HL-60 (cell line): ENCODE results near the gene HIPK4.

Experiments
- DNase-seq, 2 experiments: peaks; one replicate each; pipeline ENCODE4 v3.0.0-alpha.2; 2010 to 2020; ENCODE audit warnings: low read depth in 1 of 2, low spot score in 1 of 2
- H3K27ac ChIP-seq: fragments of 250-450 bp; sonication (Bioruptor Pico); replicated peaks from 2 replicates; pipeline ENCODE4 v1.5.1; 2020; ENCODE audit warnings: mild to moderate bottlenecking, moderate library complexity
- H3K27me3 ChIP-seq: fragments of 250-450 bp; sonication (Bioruptor Pico); 2 replicates; pipeline ENCODE4 v1.5.1; 2021; ENCODE audit warnings: mild to moderate bottlenecking, moderate library complexity; ENCODE audit not compliant: insufficient read depth, poor library complexity, severe bottlenecking
- H3K4me3 ChIP-seq: replicated peaks from 2 replicates; pipeline ENCODE4 v1.5.1; 2011; ENCODE audit warnings: mild to moderate bottlenecking, control low read depth, low read length; ENCODE audit not compliant: insufficient read depth
- CTCF ChIP-seq: IDR thresholded peaks from one replicate; pipeline ENCODE4 v1.5.1; 2011; ENCODE audit warnings: low read length, control low read depth, inconsistent platforms; ENCODE audit not compliant: insufficient read depth
- GABPA ChIP-seq: IDR thresholded peaks from 2 replicates; pipeline ENCODE4 v1.6.1; 2012; ENCODE audit warnings: low read depth
- POLR2AphosphoS5 ChIP-seq: IDR thresholded peaks from 2 replicates; pipeline ENCODE4 v1.6.1; 2012; ENCODE audit warnings: low read depth
- REST ChIP-seq: IDR thresholded peaks from 2 replicates; pipeline ENCODE4 v1.6.1; 2012; ENCODE audit warnings: low read depth; ENCODE audit not compliant: insufficient replicate concordance
- SPI1 ChIP-seq: IDR thresholded peaks from 2 replicates; pipeline ENCODE4 v1.6.1; 2012; ENCODE audit warnings: low read depth, mild to moderate bottlenecking, borderline replicate concordance

Gene HIPK4

GRCh38 chr19:40398417-40399131 lies 8.6 kb upstream of the HIPK4 start:
- peak; percentile 38 to 43 for DNase-seq
- H3K4me3 ChIP-seq: no peak overlapping the region
- no peak for TF ChIP-seq POLR2AphosphoS5
- TF ChIP-seq GABPA: no peak
- no peak for TF ChIP-seq SPI1
- TF ChIP-seq CTCF: no peak
- no peak for TF ChIP-seq REST
- peaks cover 24% of the 10 kb centered on the region for H3K27me3 ChIP-seq
- no peak overlapping the region for H3K27ac ChIP-seq

GRCh38 chr19:40397568-40397906 lies 7.6 kb upstream of the HIPK4 start:
- TF ChIP-seq SPI1: no peak
- no peak for TF ChIP-seq REST
- no peak for TF ChIP-seq GABPA
- no peak for TF ChIP-seq POLR2AphosphoS5
- TF ChIP-seq CTCF: no peak
- H3K27me3 ChIP-seq: peaks cover 19% of the 10 kb centered on the region
- H3K27ac ChIP-seq: no peak overlapping the region
- no peak for DNase-seq
- H3K4me3 ChIP-seq: no peak overlapping the region

GRCh38 chr19:40396886-40397567 lies 7.0 kb upstream of the HIPK4 start:
- Histone ChIP-seq H3K27ac (no peak overlapping the region), H3K4me3 (no peak overlapping the region)

GRCh38 chr19:40395956-40396355 lies 6.0 kb upstream of the HIPK4 start:
- Histone ChIP-seq H3K27me3 (peaks cover 19% of the 10 kb centered on the region), H3K27ac (no peak overlapping the region), H3K4me3 (no peak overlapping the region)
- TF ChIP-seq GABPA (no peak), REST (no peak), CTCF (no peak), POLR2AphosphoS5 (no peak), SPI1 (no peak)
- no peak for DNase-seq

More at GRCh38 chr19:40396886-40397567, 7.0 kb upstream of the HIPK4 start:
- peaks cover 19% of the 10 kb centered on the region for H3K27me3 ChIP-seq
- TF ChIP-seq GABPA: no peak
- DNase-seq: no peak
